ENCODE results near the gene TMEFF2. TPM values are rescaled to one million over a fixed set of nuclear protein-coding genes. Genes with fewer than 3 reads are reported as not detected.

Gene TMEFF2
- total RNA-seq, 2 experiments from 2014 or later, result not detected

GRCh38 chr2:191942090-191942738, 252.5 kb downstream of the TMEFF2 start:
- H3K9me2 ChIP-seq (ENCODE audit: insufficient read depth, low read length), result no peaks in the 10 kb centered on the region
- H3K4me2 ChIP-seq (ENCODE audit: low read length), result no peak overlapping the region
- no peak for DNase-seq (ENCODE audit: low spot score)
- H3K4me1 ChIP-seq (ENCODE audit: insufficient read depth, low read length, poor library complexity, severe bottlenecking), result no peaks in the 10 kb centered on the region
- intact Hi-C loops (cut with micrococcal nuclease; ENCODE audit: unreplicated experiment), result no loop called here
- POLR2A ChIA-PET, result interaction anchor here (0.5 kb wide), 1 partner anchor 16 kb away, joined by 3 read pairs; no protein-coding TSS in a partner anchor
- H2AFZ ChIP-seq (ENCODE audit: low read length), result no peak overlapping the region
- H3K27ac ChIP-seq (ENCODE audit: low read depth, low read length, poor library complexity, severe bottlenecking), result no peak overlapping the region
- no peak overlapping the region for H3K4me3 ChIP-seq (ENCODE audit: low read depth, low read length, poor library complexity, severe bottlenecking)
- H3K36me3 ChIP-seq (ENCODE audit: insufficient read depth, low read length), result no peaks in the 10 kb centered on the region
- H3K79me2 ChIP-seq (ENCODE audit: insufficient read depth, low read depth, low read length), result no peaks in the 10 kb centered on the region
- no peaks in the 10 kb centered on the region for H4K20me1 ChIP-seq (ENCODE audit: insufficient read depth, low read length)
- CTCF ChIA-PET (ENCODE audit: unreplicated experiment), result no interaction called here
- TF ChIP-seq CTCF (conservative IDR thresholded peaks at IDR 0.05; ENCODE audit: low read length), result no peak
- no peak for TF ChIP-seq EZH2phosphoT487 (IDR thresholded peaks at IDR 0.05; ENCODE audit: borderline replicate concordance, low read depth, low read length)
- BruUV-seq (replicated peaks), result no TSS peak
- no peaks in the 10 kb centered on the region for H3K9me3 ChIP-seq (ENCODE audit: low read length)

- Histone ChIP-seq H3K4me2 (ENCODE audit: low read length) (no peak overlapping the region), H2AFZ (ENCODE audit: low read length) (no peak overlapping the region), H3K79me2 (ENCODE audit: insufficient read depth, low read depth, low read length) (no peaks in the 10 kb centered on the region), H3K4me3 (ENCODE audit: low read depth, low read length, poor library complexity, severe bottlenecking) (no peak overlapping the region), H3K4me1 (ENCODE audit: insufficient read depth, low read length, poor library complexity, severe bottlenecking) (no peaks in the 10 kb centered on the region), H3K9me2 (ENCODE audit: insufficient read depth, low read length) (no peaks in the 10 kb centered on the region), H4K20me1 (ENCODE audit: insufficient read depth, low read length) (no peaks in the 10 kb centered on the region), H3K9me3 (ENCODE audit: low read length) (no peaks in the 10 kb centered on the region), H3K36me3 (ENCODE audit: insufficient read depth, low read length) (no peaks in the 10 kb centered on the region), H3K27ac (ENCODE audit: low read depth, low read length, poor library complexity, severe bottlenecking) (no peak overlapping the region)
- DNase-seq (ENCODE audit: low spot score), result no peak
- intact Hi-C loops (cut with micrococcal nuclease; ENCODE audit: unreplicated experiment), result no loop called here
- TF ChIP-seq EZH2phosphoT487 (IDR thresholded peaks at IDR 0.05; ENCODE audit: borderline replicate concordance, low read depth, low read length) (no peak), CTCF (conservative IDR thresholded peaks at IDR 0.05; ENCODE audit: low read length) (no peak)
- BruUV-seq (replicated peaks), result no TSS peak
- CTCF ChIA-PET (ENCODE audit: unreplicated experiment), result no interaction called here
- POLR2A ChIA-PET, result interaction anchor here (0.5 kb wide), 1 partner anchor 17 kb away, joined by 3 read pairs; no protein-coding TSS in a partner anchor
Measured at GRCh38 chr2:191941376-191941929, 253.3 kb downstream of the TMEFF2 start.

DNA sequence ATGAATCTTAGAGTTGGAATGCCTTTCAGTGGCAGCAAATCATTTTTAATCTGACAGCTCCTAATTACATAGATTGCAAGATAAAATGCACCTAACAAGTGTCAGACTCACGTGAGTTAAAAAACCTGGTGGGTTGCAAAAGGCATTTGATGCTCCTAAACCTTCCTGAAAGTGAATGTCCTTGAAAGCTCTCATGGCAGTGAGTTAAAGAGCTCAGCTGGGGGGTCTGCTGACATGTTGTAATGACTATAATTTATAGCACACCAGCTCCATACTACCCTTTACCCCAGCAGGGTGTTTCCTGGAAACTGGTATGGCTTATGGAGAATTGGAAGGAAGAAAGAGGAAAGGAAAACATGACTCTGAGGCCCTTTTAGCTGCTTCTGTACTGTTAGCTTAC, 256.0 kb downstream of the TMEFF2 start:
- no TSS peak for BruUV-seq (replicated peaks)
- H3K27ac ChIP-seq (ENCODE audit: low read depth, low read length, poor library complexity, severe bottlenecking), result no peak overlapping the region
- DNase-seq (ENCODE audit: low spot score), result no peak
- no peaks in the 10 kb centered on the region for H3K4me1 ChIP-seq (ENCODE audit: insufficient read depth, low read length, poor library complexity, severe bottlenecking)
- no peaks in the 10 kb centered on the region for H4K20me1 ChIP-seq (ENCODE audit: insufficient read depth, low read length)
- no peaks in the 10 kb centered on the region for H3K79me2 ChIP-seq (ENCODE audit: insufficient read depth, low read depth, low read length)
- H3K36me3 ChIP-seq (ENCODE audit: insufficient read depth, low read length), result no peaks in the 10 kb centered on the region
- POLR2A ChIA-PET, result interaction anchor here (0.6 to 1.8 kb wide), 2 partner anchors 11 to 380 kb away, joined by 5 to 9 read pairs; no protein-coding TSS in a partner anchor
- H3K9me2 ChIP-seq (ENCODE audit: insufficient read depth, low read length), result no peaks in the 10 kb centered on the region
- TF ChIP-seq CTCF (conservative IDR thresholded peaks at IDR 0.05; ENCODE audit: low read length), result no peak
- TF ChIP-seq EZH2phosphoT487 (IDR thresholded peaks at IDR 0.05; ENCODE audit: borderline replicate concordance, low read depth, low read length), result no peak
- no peak overlapping the region for H3K4me2 ChIP-seq (ENCODE audit: low read length)
- intact Hi-C loops (cut with micrococcal nuclease; ENCODE audit: unreplicated experiment), result no loop called here
- H3K9me3 ChIP-seq (ENCODE audit: low read length), result no peaks in the 10 kb centered on the region
- CTCF ChIA-PET (ENCODE audit: unreplicated experiment), result no interaction called here
- no peak overlapping the region for H3K4me3 ChIP-seq (ENCODE audit: low read depth, low read length, poor library complexity, severe bottlenecking)
- H2AFZ ChIP-seq (ENCODE audit: low read length), result no peak overlapping the region
